ENCODE measurements around the gene RYR2. TPM values are rescaled to one million over a fixed set of nuclear protein-coding genes. Genes with fewer than 3 reads are reported as not detected.

The RYR2 gene
- total and polyA plus RNA-seq, 3 donors from 2014 or later, result 5.4 to 9.5 (median 9.1) TPM

- DNase-seq, result no peak
- Histone ChIP-seq H3K27me3 (no peaks in the 10 kb centered on the region), H3K4me3 (no peak overlapping the region), H3K36me3 (ENCODE audit: low read depth, missing control alignments) (no peaks in the 10 kb centered on the region), H3K27ac (no peak overlapping the region), H3K4me1 (no peaks in the 10 kb centered on the region), H3K9me3 (no peaks in the 10 kb centered on the region)
- 73 to 77% methylated on average over 9 of the region's 9 CpGs for WGBS, 2 donors
- intact Hi-C loops (cut with DNase I; ENCODE audit: low total_unique reads), result no loop called here
- TF ChIP-seq POLR2A (IDR thresholded peaks at IDR 0.05) (no peak), CTCF (IDR thresholded peaks at IDR 0.05) (no peak)
Observed at GRCh38 chr1:237029850-237030535, 12.0 kb upstream of the RYR2 start.

DNA sequence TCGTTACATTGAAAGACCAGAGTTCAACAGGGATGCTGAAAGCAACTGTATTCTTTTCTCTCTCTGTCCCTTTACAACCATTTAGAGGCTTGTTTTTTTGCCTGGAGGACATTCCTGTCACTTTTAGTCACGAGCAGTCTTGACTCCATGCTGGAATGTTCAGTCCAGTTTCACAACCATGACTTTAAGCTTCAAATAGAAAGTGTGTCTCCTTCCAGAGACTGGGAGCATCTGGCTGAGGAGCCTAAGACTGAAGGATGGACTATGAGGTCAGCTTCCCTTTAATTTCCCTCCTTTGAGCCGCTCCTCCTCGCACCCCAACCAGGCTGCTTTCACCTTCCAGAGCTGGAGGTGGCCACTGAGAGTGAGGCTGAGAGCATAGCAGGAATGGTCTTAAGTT, 10.5 kb upstream of the RYR2 start:
- no peak overlapping the region for H3K27ac ChIP-seq
- WGBS, 2 donors, result 79 to 80% methylated on average over 4 of the region's 4 CpGs
- H3K9me3 ChIP-seq, result no peaks in the 10 kb centered on the region
- H3K4me1 ChIP-seq, result no peaks in the 10 kb centered on the region
- no peaks in the 10 kb centered on the region for H3K27me3 ChIP-seq
- no peak for TF ChIP-seq CTCF (IDR thresholded peaks at IDR 0.05)
- TF ChIP-seq POLR2A (IDR thresholded peaks at IDR 0.05), result no peak
- H3K36me3 ChIP-seq (ENCODE audit: low read depth, missing control alignments), result no peaks in the 10 kb centered on the region
- H3K4me3 ChIP-seq, result no peak overlapping the region
- intact Hi-C loops (cut with DNase I; ENCODE audit: low total_unique reads), result no loop called here
- DNase-seq, result no peak

DNA sequence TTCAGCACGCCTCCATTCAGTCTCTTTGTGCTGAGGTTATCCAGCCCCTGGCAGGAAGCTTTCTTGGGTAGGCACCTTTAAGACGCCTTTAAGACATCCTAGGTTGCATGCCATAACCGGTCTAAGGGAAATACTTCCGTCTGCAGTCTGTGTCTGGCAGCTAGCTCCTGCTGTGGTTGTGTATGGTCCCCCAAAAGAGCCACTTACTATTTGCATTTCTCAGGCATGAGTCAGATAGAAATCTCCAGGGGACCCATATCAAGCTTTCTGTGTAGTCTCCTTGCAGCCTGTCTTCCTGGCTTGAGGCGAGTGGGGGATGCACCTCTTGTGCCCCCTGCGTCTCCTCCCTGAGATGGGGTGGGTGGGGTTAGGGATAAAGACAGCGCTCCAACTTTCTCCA, 10.0 kb upstream of the RYR2 start:
- Histone ChIP-seq H3K36me3 (ENCODE audit: low read depth, missing control alignments) (no peaks in the 10 kb centered on the region), H3K27me3 (no peaks in the 10 kb centered on the region), H3K4me1 (no peaks in the 10 kb centered on the region), H3K27ac (no peak overlapping the region), H3K4me3 (no peak overlapping the region), H3K9me3 (no peaks in the 10 kb centered on the region)
- DNase-seq, result no peak
- no peak for TF ChIP-seq CTCF (IDR thresholded peaks at IDR 0.05)
- no peak for TF ChIP-seq POLR2A (IDR thresholded peaks at IDR 0.05)
- intact Hi-C loops (cut with DNase I; ENCODE audit: low total_unique reads), result no loop called here
- WGBS, 2 donors, result 38 to 49% methylated on average over 7 of the region's 7 CpGs

DNA sequence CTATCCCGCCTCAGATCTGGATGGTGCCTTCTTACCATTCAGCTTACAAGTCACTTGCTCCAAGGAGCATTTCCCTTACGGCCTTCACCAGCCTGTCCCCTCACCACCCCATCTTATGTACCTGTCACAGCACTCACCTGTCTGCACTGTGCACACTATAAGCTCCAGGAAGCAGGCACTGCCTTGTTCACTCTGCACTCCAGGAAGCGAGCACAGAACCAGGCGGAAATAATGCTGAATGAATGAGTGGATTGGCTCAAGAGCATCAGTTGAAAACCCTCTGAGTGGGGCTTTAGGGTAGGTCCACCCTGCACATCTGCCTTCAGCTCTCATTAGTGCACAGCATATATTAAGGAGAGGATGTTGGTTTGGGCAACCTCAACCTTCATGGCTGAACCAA, 8.9 kb upstream of the RYR2 start:
- WGBS, 2 donors, result 89 to 93% methylated on average over 4 of the region's 4 CpGs
- no peak for TF ChIP-seq POLR2A (IDR thresholded peaks at IDR 0.05)
- TF ChIP-seq CTCF (IDR thresholded peaks at IDR 0.05), result no peak
- Histone ChIP-seq H3K36me3 (ENCODE audit: low read depth, missing control alignments) (no peaks in the 10 kb centered on the region), H3K9me3 (no peaks in the 10 kb centered on the region), H3K27ac (no peak overlapping the region), H3K4me1 (no peaks in the 10 kb centered on the region), H3K4me3 (no peak overlapping the region), H3K27me3 (no peaks in the 10 kb centered on the region)
- intact Hi-C loops (cut with DNase I; ENCODE audit: low total_unique reads), result no loop called here
- DNase-seq, result no peak

DNA sequence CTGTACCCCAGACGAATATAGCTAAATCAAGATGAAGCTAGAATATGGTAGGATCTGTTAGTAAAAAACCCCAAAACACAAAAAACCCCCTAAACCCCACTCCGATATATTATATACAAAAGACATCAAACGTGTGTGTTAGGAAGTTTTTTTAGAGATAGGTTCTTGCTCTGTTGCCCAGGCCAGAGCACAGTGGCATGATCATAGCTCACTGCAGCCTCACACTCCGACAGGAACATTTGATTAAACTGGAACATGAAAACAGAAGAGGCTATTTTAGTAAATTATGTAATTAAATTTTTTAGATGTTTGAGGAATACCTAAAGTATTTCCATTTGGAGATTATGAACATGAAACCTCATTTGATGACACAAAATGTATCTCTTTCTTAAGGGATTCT, 8.2 kb upstream of the RYR2 start:
- WGBS, 2 donors, result 57 to 77% methylated on average over 4 of the region's 4 CpGs
- TF ChIP-seq POLR2A (IDR thresholded peaks at IDR 0.05), result no peak
- no peak for TF ChIP-seq CTCF (IDR thresholded peaks at IDR 0.05)
- no peak for DNase-seq
- Histone ChIP-seq H3K4me1 (no peaks in the 10 kb centered on the region), H3K4me3 (no peak overlapping the region), H3K27ac (no peak overlapping the region), H3K27me3 (no peaks in the 10 kb centered on the region), H3K36me3 (ENCODE audit: low read depth, missing control alignments) (no peaks in the 10 kb centered on the region), H3K9me3 (no peaks in the 10 kb centered on the region)
- intact Hi-C loops (cut with DNase I; ENCODE audit: low total_unique reads), result no loop called here
